Heart right ventricle (tissue), 16 donors: ENCODE results near the gene DOC2B. TPM values are rescaled to one million over a fixed set of nuclear protein-coding genes. Genes with fewer than 3 reads are reported as not detected.

Experiments
- ATAC-seq, 8 donors: fragments of 200-7000 bp; cut with Tn5 transposase; one replicate each; pipeline ENCODE4 v1.9.1; 2020; ENCODE audit warnings: mild to moderate bottlenecking in 8 of 8, moderate library complexity in 8 of 8, moderate number of reproducible peaks in 1 of 8
- DNase-seq, 2 donors: peaks; one replicate each; pipeline ENCODE4 v3.0.0-alpha.2; 2020
- H3K27ac ChIP-seq, 10 donors: fragments of 200-600 bp; sonication (generic) in 2 of 10; one replicate each; pipeline versions ENCODE4 v1.5.0 to v1.8.0; 2020 to 2022; ENCODE audit warnings: mild to moderate bottlenecking in 3 of 10
- H3K27me3 ChIP-seq, 7 donors: fragments of 200-600 bp; one replicate each; pipeline ENCODE4 v1.8.0; 2021 to 2022; ENCODE audit warnings: mild to moderate bottlenecking in 2 of 7
- H3K36me3 ChIP-seq, 9 donors: fragments of 200-600 bp; sonication (generic) in 1 of 9; one replicate each; pipeline versions ENCODE4 v1.5.0 to v1.8.0; 2020 to 2022; ENCODE audit warnings: mild to moderate bottlenecking in 2 of 9
- H3K4me1 ChIP-seq, 9 donors: fragments of 200-600 bp; sonication (generic) in 1 of 9; one replicate each; pipeline versions ENCODE4 v1.5.0 to v1.8.0; 2020 to 2022; ENCODE audit warnings: mild to moderate bottlenecking in 4 of 9
- H3K4me3 ChIP-seq, 10 donors: fragments of 200-600 bp; sonication (generic) in 2 of 10; one replicate each; pipeline versions ENCODE4 v1.5.0 to v1.8.0; 2020 to 2022; ENCODE audit warnings: mild to moderate bottlenecking in 7 of 10, moderate library complexity in 2 of 10
- H3K9me3 ChIP-seq, 11 donors: fragments of 200-600 bp in 10 of 11; sonication (generic) in 2 of 11; one replicate each; pipeline versions ENCODE4 v1.5.0 to v1.8.0; 2013 to 2022; ENCODE audit warnings: mild to moderate bottlenecking in 2 of 11, control low read depth in 1 of 11, moderate library complexity in 1 of 11
- WGBS, 2 donors: extraction: QIAGEN DNeasy Blood & Tissue Kit; methylation state at CpG; one replicate each; pipeline ENCODE4 v1.1.7; 2013; ENCODE audit warnings: inconsistent platforms in 1 of 2; 5-methylcytosine and 5-hydroxymethylcytosine counted together
- intact Hi-C, 10 donors: fragments of 100-400 bp; cut with DNase I; formaldehyde crosslinking; loops; one replicate each; pipeline versions ENCODE4 v1.11.1 to v1.14.2; 2022
- polyA plus RNA-seq, 2 donors: library from polyadenylated mRNA; stranded (reverse); fragments of 200-250 nt; gene quantifications; one replicate each; pipeline ENCODE4 v1.2.3, GENCODE V29; 2013
- total RNA-seq, 10 donors: library from RNA; stranded (reverse); fragmentation: NEBNext Ultra II Directional in 3 of 10; extraction: Animal tissue kit (Norgen Biotek cat#: 25700) in 3 of 10; gene quantifications; one replicate each; pipeline versions ENCODE4 v1.2.1 to v1.2.4, GENCODE V29; 2021 to 2023
- TF ChIP-seq, protein P1 (sequence below), 9 donors: fragments of 200-600 bp; sonication (generic) in 2 of 9; IDR thresholded peaks; one replicate each; pipeline versions ENCODE4 v1.5.0 to v1.8.0; 2021 to 2022; ENCODE audit warnings: antibody characterized with exemption in 9 of 9, mild to moderate bottlenecking in 5 of 9, moderate library complexity in 1 of 9
- donor health status: Arrhythmogenic right ventricular cardiomyopathy.
- donor health status: ischemic (EF 13 %, LVEDD 7.1; RV severe dilation, severe dysfunction).
- donor health status: healthy with polysubstance abuse.
- donor health status: DM: no; HTN: yes; CAD: no.
- donor health status: DM: no; HTN: no; CAD: no.
- donor health status: ischemic (EF 25% LVEDD 6.9; RV normal size, moderate dysfunction).
- donor health status: ischemic (EF 25% LVEDD 5.7; RV mildly dilated, moderate dysfunction).
- donor health status: healthy.
- donor health status: DM: yes; HTN: yes; CAD: no.
- donor health status: Ischemic cardiomyopathy.
- donor health status: ischemic (EF 35%, LVEDD 5.7; RV mildly dilated, moderate dysfunction).
- donor health status: nonischemic (EF 11% LVEDD 7.7; RV severe dilation, severe dysfunction).
- donor health status: DM: yes; HTN: yes; CAD: no.
- donor health status: PGD.
- donor health status: ischemic (EF 29% LVEDD 5.4; RV normal size, mild dysfunction).
- donor health status: nonischemic (EF 23%, LVEDD 6.1; RV moderate dilation, normal function).

DOC2B gene
- total and polyA plus RNA-seq, 12 donors: 2.5 to 13.0 (median 4.6) TPM

DNA sequence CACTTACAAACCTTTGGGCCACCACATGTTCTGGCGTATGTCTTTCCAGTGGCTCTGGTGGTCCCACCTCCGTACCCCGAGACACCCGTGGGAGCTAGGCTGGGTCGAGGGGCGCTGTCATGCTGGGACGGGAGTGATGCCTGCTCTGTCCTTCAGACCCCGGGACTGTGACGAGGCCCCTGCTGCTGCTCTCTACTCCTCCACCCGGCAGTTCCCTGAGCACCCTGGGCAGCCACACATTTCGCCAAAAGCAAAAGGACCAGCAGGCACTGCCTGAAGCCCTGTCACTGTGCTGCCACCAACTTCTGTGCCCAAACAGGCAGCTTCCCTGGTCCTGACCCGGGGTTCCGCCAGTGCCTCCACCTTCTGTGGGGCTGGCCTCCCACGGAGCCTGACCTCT, 15.5 kb downstream of the DOC2B start:
- TF ChIP-seq, protein P1, sequence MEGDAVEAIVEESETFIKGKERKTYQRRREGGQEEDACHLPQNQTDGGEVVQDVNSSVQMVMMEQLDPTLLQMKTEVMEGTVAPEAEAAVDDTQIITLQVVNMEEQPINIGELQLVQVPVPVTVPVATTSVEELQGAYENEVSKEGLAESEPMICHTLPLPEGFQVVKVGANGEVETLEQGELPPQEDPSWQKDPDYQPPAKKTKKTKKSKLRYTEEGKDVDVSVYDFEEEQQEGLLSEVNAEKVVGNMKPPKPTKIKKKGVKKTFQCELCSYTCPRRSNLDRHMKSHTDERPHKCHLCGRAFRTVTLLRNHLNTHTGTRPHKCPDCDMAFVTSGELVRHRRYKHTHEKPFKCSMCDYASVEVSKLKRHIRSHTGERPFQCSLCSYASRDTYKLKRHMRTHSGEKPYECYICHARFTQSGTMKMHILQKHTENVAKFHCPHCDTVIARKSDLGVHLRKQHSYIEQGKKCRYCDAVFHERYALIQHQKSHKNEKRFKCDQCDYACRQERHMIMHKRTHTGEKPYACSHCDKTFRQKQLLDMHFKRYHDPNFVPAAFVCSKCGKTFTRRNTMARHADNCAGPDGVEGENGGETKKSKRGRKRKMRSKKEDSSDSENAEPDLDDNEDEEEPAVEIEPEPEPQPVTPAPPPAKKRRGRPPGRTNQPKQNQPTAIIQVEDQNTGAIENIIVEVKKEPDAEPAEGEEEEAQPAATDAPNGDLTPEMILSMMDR (IDR thresholded peaks at IDR 0.05): no peak
- no peaks in the 10 kb centered on the region for H3K9me3 ChIP-seq
- H3K4me1 ChIP-seq: peaks cover 0 to 4% (median 0%) of the 10 kb centered on the region in 9 donors
- H3K36me3 ChIP-seq: peaks cover 0 to 30% (median 0%) of the 10 kb centered on the region in 9 donors
- no peaks in the 10 kb centered on the region for H3K27me3 ChIP-seq
- no peak for ATAC-seq
- 89 to 93% methylated on average over 14 of the region's 14 CpGs for WGBS, 2 donors
- no peak overlapping the region for H3K4me3 ChIP-seq
- no peak overlapping the region for H3K27ac ChIP-seq
- intact Hi-C loops: no loop called here
- no peak for DNase-seq

DNA sequence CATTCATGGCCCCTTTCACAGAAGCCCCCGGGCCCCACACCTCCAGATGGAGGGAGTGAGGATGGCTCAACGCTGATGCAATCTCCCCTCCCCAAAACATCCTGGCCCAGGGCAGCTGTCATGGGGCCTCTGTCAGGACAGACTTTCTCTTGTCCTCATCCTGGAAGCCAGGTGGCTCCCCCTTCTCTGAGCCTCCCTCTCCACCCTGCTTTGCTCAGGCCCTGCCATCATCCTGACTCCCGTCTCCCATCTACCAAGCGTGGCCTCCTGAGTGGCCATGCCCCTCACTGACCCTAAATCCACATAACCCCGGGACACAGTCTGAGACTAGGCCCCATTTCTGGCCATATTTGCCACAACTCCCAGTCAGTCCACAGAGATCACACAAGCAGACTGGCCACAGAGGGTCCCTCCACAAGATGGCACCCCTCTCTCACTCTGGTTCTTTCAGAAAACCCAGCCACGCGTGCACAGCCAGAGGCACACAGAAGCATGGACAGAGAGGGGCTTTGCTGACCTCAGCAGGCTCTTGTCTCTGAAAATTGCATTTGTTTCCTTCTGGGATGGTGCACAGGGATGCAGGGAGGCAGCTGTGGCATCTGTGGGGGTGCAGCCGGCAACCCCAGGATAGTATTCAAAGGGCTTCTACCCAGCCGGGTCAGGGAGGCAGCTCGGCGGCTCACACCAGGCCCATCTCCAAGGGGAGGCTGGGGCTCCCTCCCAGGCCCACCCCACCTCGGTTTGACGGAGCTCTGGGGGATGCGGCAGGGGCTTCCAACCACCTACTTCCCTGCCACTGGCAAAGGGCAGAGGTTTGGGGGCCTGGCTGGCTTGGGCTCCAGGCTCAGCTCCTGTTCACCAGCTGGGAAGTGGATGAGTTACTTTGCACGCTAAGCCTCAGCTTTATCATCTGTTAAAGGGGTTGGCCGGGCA, 16.9 kb downstream of the DOC2B start:
- ATAC-seq: peak; percentile 35 to 87 (median 80)
- TF ChIP-seq, protein P1 (IDR thresholded peaks at IDR 0.05): peak in 8 of 9 donors; percentile 43 to 70 (median 63)
- no peak overlapping the region for H3K4me3 ChIP-seq
- no peak overlapping the region for H3K27ac ChIP-seq
- WGBS, 2 donors: 72 to 75% methylated on average over 16 of the region's 16 CpGs
- H3K4me1 ChIP-seq: peaks cover 0 to 4% (median 0%) of the 10 kb centered on the region in 9 donors
- H3K36me3 ChIP-seq: peaks cover 0 to 44% (median 0%) of the 10 kb centered on the region in 9 donors
- peak in 1 of 2 donors; percentile 46 for DNase-seq
- no peaks in the 10 kb centered on the region for H3K27me3 ChIP-seq
- intact Hi-C loops: loop anchor here in 6 of 10 donors (5.0 kb wide), 1 partner anchor 223 kb away; no protein-coding TSS in a partner anchor
- H3K9me3 ChIP-seq: no peaks in the 10 kb centered on the region

DNA sequence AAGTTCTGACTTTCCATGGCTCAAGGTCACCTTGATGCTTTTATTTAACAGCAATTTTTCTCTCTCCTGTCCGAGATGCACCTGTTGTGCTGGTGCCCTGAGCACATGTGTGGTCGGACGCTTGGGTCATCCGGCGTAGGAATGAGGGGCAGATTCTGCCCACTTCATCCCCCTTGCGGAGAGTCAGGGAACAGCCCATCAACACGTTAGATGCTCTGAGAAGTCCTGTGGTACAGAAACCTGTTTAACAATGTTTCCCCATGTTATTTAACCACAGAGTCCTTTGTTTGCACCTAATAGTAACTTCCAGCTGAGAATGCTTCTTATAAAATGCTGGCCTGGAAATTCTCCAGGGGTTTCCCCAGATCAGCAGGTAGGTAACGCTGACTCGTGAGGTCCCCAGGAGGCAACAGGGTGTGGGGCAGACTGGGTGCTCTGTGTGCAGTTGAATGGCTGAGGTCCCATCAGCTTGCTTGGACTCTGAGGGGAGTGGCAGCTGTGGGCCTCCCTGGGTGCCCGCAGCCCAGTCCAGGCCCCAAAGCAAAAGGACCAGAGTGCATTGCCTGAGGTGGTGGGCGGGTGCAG, 17.8 kb downstream of the DOC2B start:
- Histone ChIP-seq H3K27ac (no peak overlapping the region), H3K9me3 (no peaks in the 10 kb centered on the region), H3K36me3 (peaks cover 0 to 46% (median 0%) of the 10 kb centered on the region in 9 donors), H3K4me1 (peaks cover 0 to 4% (median 0%) of the 10 kb centered on the region in 9 donors), H3K27me3 (no peaks in the 10 kb centered on the region), H3K4me3 (no peak overlapping the region)
- 88 to 89% methylated on average over 11 of the region's 11 CpGs for WGBS, 2 donors
- TF ChIP-seq, protein P1 (IDR thresholded peaks at IDR 0.05): no peak
- ATAC-seq (no peak), DNase-seq (no peak)
- intact Hi-C loops: loop anchor here in 6 of 10 donors (5.0 kb wide), 1 partner anchor 224 kb away; no protein-coding TSS in a partner anchor

DNA sequence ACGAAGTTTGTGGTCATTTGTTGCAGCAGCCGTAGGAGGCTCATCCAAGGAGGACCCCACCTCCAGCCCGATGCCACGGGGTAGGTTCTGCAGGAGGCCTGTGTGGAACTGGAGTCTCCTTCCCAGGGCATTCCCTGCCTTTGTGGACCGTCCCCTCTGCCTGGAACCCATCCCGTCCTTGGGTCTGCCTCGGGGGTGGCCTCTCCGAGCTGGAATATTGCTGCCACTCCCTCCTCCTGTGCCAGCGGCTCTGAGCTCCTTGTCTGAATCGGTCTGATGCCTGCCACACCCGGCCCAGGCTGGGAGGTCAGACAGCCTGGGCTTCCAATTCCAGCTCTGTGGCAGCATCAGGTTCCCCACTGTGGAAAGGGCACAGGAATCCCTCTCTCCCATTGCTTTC, 18.8 kb downstream of the DOC2B start:
- TF ChIP-seq, protein P1 (IDR thresholded peaks at IDR 0.05): no peak
- DNase-seq (no peak), ATAC-seq (no peak)
- Histone ChIP-seq H3K27me3 (no peaks in the 10 kb centered on the region), H3K27ac (no peak overlapping the region), H3K9me3 (no peaks in the 10 kb centered on the region), H3K4me1 (peaks cover 0 to 4% (median 0%) of the 10 kb centered on the region in 9 donors), H3K4me3 (no peak overlapping the region), H3K36me3 (peaks cover 0 to 46% (median 0%) of the 10 kb centered on the region in 9 donors)
- 88 to 94% methylated on average over 11 of the region's 11 CpGs for WGBS, 2 donors
- intact Hi-C loops: loop anchor here in 6 of 10 donors (5.0 kb wide), 1 partner anchor 225 kb away; no protein-coding TSS in a partner anchor
